Measurements from ENCODE around the gene GPR39. TPM values are rescaled to one million over a fixed set of nuclear protein-coding genes. Genes with fewer than 3 reads are reported as not detected.

Gene GPR39
- total RNA-seq, 4 donors from 2014 or later: 0.21 to 1.8 (median 0.22) TPM; not detected in 1

DNA sequence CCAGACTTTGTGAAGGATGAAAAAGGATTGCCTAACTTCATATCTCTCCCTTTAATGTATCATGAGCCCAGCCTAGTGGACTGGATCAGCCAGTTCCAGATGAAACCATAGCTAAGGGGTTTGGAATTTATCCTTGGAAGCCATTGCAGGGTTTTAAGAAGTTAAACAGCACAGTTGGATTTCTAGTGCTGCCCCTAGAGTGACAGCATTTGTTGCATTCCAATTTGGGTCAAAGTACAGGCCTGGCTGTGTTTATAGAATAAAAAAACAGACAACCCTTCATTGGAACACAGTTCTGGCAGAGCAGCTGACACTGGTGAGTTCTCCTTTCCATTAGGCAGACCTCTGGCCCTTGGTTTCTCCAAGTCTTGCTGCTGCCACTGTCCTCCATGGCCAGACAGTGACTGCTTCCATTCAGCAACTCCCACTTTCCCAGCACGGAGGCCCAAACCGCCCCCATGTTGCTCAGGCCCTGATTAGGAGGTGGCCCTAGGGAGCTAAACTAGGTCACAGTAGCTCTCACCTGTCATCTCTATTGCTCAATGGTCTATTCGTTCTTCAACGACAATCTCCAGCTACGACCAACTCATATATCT lies 8.0 kb downstream of the GPR39 start:
- Histone ChIP-seq H3K4me3 (no peak overlapping the region), H3K36me3 (no peaks in the 10 kb centered on the region), H3K27ac (no peak overlapping the region), H3K4me1 (peaks cover 0 to 4% (median 0%) of the 10 kb centered on the region in 4 donors), H3K27me3 (no peaks in the 10 kb centered on the region), H3K9me3 (no peaks in the 10 kb centered on the region)
- DNase-seq (ENCODE audit: low spot score in 2 of 2): peak in 1 of 2 donors; percentile 7
- TF ChIP-seq POLR2A (IDR thresholded peaks at IDR 0.05) (no peak), EP300 (IDR thresholded peaks at IDR 0.05) (no peak)
- TF ChIP-seq, protein P1, sequence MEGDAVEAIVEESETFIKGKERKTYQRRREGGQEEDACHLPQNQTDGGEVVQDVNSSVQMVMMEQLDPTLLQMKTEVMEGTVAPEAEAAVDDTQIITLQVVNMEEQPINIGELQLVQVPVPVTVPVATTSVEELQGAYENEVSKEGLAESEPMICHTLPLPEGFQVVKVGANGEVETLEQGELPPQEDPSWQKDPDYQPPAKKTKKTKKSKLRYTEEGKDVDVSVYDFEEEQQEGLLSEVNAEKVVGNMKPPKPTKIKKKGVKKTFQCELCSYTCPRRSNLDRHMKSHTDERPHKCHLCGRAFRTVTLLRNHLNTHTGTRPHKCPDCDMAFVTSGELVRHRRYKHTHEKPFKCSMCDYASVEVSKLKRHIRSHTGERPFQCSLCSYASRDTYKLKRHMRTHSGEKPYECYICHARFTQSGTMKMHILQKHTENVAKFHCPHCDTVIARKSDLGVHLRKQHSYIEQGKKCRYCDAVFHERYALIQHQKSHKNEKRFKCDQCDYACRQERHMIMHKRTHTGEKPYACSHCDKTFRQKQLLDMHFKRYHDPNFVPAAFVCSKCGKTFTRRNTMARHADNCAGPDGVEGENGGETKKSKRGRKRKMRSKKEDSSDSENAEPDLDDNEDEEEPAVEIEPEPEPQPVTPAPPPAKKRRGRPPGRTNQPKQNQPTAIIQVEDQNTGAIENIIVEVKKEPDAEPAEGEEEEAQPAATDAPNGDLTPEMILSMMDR (IDR thresholded peaks at IDR 0.05): no peak
- 69 to 82% methylated on average over 5 of the region's 5 CpGs for WGBS, 2 donors

DNA sequence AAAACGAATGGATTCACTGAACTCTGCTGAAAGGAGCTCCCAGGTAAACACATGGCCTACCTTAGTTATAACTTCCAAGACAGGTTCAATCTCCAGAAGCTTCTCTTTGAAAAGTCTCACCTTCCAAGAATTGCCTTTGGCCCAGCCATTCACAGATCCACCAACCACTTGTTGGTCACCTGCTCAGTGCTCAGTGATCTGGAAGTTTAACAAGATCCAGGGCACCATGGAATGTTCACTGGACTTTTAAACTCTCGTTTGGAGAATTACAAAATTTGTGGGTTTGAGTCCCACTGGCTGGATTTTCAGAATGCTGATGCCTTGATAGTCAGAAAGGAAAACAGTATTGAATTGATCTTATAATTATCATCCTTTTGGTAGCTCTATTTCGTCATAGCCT lies 9.4 kb downstream of the GPR39 start:
- Histone ChIP-seq H3K36me3 (no peaks in the 10 kb centered on the region), H3K9me3 (no peaks in the 10 kb centered on the region), H3K4me3 (no peak overlapping the region), H3K27ac (no peak overlapping the region), H3K27me3 (no peaks in the 10 kb centered on the region), H3K4me1 (peaks cover 0 to 4% (median 0%) of the 10 kb centered on the region in 4 donors)
- DNase-seq (ENCODE audit: low spot score in 2 of 2): no peak
- TF ChIP-seq EP300 (IDR thresholded peaks at IDR 0.05): no peak
- TF ChIP-seq, protein P1 (IDR thresholded peaks at IDR 0.05): no peak
- TF ChIP-seq POLR2A (IDR thresholded peaks at IDR 0.05): no peak
- WGBS, 2 donors: 60 to 67% methylated on average over 3 of the region's 3 CpGs

DNA sequence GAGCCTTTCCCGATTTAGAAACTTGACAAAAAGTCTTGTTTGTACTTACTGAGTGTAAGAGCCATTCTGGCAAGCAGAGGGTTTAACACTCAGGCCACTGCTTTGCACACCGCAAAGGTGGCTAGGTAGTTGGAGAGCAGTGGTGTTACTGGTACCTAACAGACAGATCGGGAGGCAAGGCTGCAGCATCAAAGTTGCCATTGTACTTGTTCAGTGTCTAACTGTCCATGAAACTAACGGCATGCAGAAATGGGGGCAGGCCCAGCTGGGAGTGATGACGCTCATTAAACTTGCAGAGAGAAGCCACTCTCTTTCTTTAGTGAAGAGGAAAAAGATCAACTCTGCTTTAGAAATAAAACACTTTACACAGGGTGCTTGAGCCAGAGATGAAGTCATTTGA lies 10.1 kb downstream of the GPR39 start:
- H3K36me3 ChIP-seq: no peaks in the 10 kb centered on the region
- peaks cover 0 to 4% (median 0%) of the 10 kb centered on the region in 4 donors for H3K4me1 ChIP-seq
- no peaks in the 10 kb centered on the region for H3K27me3 ChIP-seq
- no peak for DNase-seq (ENCODE audit: low spot score in 2 of 2)
- H3K4me3 ChIP-seq: no peak overlapping the region
- H3K27ac ChIP-seq: no peak overlapping the region
- 61 to 75% methylated on average over 5 of the region's 5 CpGs for WGBS, 2 donors
- TF ChIP-seq EP300 (IDR thresholded peaks at IDR 0.05) (no peak), POLR2A (IDR thresholded peaks at IDR 0.05) (no peak)
- TF ChIP-seq, protein P1 (IDR thresholded peaks at IDR 0.05): no peak
- peaks cover 0 to 3% (median 0%) of the 10 kb centered on the region in 4 donors for H3K9me3 ChIP-seq

DNA sequence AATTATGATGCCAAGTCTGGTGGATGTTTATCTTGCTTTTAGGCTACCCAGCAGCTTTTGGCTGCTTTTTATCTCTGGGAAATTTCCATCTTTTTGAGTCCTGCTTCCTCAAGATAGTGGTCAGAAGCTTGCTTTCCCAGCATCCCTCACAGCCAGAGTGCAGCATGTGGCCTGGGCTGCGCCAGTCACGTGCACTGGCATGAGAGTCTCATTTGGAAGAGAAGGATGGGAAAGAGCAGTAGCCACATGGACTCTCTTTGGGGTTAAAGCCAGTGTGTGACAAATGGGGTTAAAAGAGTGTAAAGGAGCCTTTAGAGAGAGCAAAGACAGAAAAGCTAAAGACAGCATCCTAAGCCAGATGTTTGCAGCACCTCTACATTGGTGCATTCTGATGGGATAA lies 12.7 kb downstream of the GPR39 start:
- H3K4me1 ChIP-seq: peaks cover 0 to 4% (median 0%) of the 10 kb centered on the region in 4 donors
- DNase-seq (ENCODE audit: low spot score in 2 of 2): no peak
- H3K27ac ChIP-seq: no peak overlapping the region
- no peaks in the 10 kb centered on the region for H3K36me3 ChIP-seq
- TF ChIP-seq POLR2A (IDR thresholded peaks at IDR 0.05): no peak
- TF ChIP-seq EP300 (IDR thresholded peaks at IDR 0.05): no peak
- TF ChIP-seq, protein P1 (IDR thresholded peaks at IDR 0.05): no peak
- 84 to 86% methylated on average over 2 of the region's 2 CpGs for WGBS, 2 donors
- no peak overlapping the region for H3K4me3 ChIP-seq
- no peaks in the 10 kb centered on the region for H3K27me3 ChIP-seq
- H3K9me3 ChIP-seq: peaks cover 0 to 8% (median 0%) of the 10 kb centered on the region in 4 donors

GRCh38 chr2:132429941-132430573 lies 13.5 kb downstream of the GPR39 start:
- no peak for DNase-seq (ENCODE audit: low spot score in 2 of 2)
- H3K4me3 ChIP-seq: no peak overlapping the region
- peaks cover 0 to 8% (median 0%) of the 10 kb centered on the region in 4 donors for H3K9me3 ChIP-seq
- TF ChIP-seq, protein P1 (IDR thresholded peaks at IDR 0.05): no peak
- TF ChIP-seq EP300 (IDR thresholded peaks at IDR 0.05): no peak
- TF ChIP-seq POLR2A (IDR thresholded peaks at IDR 0.05): no peak
- 64 to 72% methylated on average over 2 of the region's 2 CpGs for WGBS, 2 donors
- H3K36me3 ChIP-seq: no peaks in the 10 kb centered on the region
- H3K27ac ChIP-seq: no peak overlapping the region
- H3K27me3 ChIP-seq: no peaks in the 10 kb centered on the region
- no peaks in the 10 kb centered on the region for H3K4me1 ChIP-seq

All from tibial nerve (tissue), 4 donors.